ENCODE results near the gene PML.
A peak's percentile ranks its signal among the peaks of the same experiment; 100 is the strongest.
"Not testable (repeated sequence)": the region's sequence is repeated elsewhere in the genome, so short reads cannot be mapped to it uniquely, and the experiment has no call there.

PML gene

DNA sequence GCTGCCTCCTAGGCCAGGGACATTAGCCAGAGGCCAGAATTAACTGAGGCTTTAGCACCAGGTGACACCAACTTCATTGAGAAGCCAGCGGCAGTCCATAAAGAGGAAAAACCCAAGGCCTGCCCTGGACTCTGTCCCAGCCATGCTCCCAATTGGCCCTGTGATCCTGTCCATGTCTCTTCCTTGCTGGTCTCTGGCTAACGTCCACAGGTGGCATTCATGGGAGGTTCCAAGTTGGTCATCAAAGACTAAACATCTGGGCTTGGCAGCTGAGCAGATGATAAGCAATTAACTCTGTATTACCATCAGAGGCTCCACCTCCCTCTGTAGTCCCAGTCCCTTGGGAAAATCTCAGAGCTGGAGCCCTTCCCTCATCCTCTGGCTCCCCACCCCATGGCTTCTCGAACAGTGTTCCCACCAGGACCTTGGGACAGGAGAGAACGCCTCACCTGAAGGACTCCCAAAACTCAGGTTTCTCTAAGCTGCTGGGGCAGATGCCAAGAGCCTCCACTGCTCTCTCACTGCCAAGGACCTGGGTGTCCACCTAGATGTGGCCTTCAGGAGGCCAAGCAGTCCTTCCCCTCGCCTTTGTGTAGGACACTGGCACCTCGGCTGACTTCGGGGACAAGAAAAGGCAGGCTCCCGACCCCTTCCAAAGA is 47.4 kb downstream of the PML start:
- DNase-seq = no peak

DNA sequence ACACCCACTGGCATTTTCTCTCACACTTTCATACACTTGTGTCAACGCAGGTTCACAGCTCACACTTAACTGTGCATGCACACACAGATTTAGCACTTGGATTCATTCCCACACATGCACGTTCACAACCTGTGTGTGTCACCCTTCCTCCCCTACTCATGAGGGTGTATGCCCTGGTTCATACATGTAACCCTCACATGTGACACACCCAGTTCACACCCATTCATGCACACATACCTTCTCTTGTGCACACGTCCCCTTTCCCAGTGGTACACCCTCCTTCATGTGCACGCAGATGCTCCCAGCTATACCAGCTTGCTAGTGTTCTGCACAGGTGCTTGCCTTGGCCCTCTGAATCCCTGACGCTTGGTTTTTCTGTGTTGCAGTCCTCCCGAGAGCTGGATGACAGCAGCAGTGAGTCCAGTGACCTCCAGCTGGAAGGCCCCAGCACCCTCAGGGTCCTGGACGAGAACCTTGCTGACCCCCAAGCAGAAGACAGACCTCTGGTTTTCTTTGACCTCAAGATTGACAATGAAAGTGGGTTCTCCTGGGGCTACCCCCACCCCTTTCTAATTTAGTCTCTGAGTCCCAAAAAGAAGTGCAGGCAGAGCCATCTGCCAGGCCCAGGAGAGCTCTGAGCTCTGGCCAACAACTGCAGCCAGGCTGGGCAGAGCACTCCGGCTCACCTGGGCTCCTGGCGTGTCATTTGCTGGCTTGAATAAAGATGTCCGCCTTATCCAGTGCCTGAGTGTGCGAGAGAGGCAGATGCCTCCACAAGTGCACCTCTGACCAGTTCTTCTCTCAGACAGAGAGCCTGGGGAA is 48.3 kb downstream of the PML start:
- no peak for DNase-seq

DNA sequence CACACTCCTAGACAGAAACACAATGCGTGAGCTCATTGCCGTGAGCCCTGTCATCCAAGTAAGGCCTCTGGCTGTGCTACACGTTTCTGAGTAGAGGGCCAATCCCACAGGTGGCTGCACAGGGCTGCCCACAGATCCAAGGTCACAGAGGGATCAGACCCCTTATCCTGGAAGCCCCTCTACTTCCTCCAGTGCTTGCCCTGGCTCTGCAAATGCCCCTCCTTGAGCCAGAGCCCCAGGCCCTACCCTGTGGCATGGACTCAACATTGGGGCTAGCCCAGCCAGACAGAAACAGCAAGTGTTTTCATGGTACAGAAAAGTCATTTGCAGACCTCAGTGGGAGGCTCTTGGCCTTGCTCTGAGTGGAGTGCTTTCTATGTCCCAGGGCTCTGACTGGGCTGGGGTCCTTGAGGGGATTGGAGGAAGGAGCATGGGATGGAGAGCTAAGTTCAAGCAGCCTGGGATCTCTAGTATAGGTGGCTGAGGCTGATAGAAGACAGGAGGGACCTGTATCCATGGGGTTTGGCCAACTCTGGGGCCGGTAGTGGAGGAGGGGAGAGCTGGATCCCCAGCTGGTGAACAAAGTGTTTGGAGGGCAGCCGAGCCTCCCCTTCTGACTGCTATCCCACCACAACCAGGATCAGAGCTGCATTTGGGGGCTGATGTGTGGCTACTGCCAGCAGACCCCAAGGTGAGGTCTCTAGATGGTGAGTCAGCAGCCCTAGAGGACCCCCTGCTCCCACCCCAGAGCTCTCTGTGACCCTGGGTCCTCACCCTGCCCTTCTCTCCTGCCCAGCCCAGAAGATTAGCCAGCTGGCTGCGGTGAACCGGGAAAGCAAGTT is 49.1 kb downstream of the PML start:
- DNase-seq = no peak

DNA sequence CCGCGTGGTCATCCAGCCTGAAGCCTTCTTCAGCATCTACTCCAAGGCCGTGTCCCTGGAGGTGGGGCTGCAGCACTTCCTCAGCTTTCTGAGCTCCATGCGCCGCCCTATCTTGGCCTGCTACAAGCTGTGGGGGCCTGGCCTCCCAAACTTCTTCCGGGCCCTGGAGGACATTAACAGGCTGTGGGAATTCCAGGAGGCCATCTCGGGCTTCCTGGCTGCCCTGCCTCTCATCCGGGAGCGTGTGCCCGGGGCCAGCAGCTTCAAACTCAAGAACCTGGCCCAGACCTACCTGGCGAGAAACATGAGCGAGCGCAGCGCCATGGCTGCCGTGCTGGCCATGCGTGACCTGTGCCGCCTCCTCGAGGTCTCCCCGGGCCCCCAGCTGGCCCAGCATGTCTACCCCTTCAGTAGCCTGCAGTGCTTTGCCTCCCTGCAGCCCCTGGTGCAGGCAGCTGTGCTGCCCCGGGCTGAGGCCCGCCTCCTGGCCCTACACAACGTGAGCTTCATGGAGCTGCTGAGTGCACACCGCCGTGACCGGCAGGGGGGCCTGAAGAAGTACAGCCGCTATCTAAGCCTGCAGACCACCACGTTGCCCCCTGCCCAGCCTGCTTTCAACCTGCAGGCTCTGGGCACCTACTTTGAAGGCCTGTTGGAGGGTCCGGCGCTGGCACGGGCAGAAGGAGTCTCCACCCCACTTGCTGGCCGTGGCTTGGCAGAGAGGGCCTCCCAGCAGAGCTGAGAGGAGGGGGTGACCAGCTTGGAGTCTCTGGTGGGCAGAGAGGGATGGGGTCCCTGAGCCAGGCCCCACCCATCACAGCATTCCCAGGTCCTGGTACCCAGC is 50.0 kb downstream of the PML start:
- no peak for DNase-seq

DNA sequence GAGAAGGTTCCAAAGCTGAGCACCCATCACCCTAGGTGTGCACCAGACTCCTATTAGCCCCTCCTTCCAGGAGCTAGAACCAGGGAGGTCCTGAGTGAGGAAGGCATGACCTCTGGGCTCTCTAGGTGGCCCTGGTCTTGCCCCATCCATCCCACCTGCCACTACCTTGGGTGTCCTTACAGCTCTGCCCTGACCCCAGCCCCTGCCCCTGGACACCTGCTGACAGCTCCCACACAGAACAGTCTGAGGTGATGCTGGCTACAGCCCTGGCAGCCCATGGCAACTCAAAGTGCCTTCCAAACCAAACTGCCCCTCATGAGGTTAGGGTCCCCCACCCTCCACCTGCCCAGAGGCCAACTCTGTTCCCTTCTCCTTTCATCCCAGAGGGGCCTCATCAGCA is 50.7 kb downstream of the PML start:
- DNase-seq = no peak

DNA sequence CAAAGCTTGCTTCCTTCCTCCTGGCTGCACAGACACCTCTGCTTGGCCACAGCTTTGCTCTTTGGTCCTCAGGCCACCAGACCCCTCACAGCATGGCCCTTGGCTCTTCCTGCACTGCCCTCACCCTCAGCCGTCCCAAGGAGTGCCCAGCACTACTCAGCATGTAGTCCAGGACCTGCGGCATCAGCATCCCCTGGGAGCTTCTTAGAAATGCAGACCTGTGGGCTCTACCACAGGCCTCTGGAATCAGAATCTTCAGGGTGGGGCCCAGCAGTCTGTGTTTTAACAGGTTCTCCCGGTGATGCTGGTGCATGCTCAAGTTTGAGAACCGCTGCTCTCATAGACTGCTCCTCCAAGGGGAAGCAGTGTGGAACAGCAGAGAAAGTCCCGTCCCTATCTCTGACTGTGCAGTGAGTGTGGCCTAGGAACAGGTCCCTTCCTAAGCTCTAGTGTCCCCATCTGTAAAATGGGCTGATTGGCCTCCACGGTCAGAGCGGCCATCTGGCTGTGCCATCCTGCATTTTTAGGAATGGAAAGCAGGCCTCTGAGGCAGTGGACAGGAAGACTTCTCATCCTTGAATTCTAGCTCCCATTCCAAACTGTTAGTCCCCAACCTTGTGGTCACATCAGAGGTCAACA is 51.2 kb downstream of the PML start:
- no peak for DNase-seq

DNA sequence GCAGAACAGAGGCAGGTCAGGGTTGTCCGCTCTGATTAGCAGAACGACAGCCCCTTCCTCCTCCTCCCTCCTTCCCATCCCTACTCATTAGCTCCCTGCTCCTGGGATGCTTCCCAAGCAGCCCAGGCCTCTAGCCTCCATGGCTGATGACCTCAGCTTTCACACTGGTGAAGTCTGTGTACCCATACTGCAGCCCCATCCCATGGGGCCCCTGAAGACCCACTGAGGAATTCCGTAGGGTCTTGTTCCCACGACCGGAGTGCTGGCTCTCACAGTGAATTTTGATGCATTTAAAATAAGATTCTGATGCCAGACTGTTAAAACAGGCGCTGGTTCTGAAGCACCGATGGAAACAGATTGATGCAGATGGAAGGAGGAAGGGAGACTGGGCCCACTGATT is 51.8 kb downstream of the PML start:
- no peak for DNase-seq

DNA sequence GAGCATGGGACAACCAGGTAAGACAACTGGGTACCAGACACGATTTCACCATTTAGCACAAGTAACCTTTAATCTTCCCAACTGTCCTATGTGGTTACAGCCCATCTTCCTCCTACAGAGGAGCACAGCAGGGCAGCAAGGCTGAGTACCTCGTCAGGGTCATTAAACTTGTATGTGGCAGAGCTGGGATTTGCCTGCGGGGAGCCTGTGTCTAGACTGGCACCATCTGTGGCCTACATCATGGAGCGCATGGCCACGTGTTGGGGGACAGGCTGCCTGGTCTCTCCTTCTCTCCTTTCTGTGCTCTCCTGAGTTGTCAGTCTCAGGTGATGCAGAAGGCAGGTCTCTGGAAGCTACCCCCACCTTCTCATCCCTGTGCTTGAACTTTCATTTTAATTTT is 55.6 kb downstream of the PML start:
- DNase-seq = no peak

DNA sequence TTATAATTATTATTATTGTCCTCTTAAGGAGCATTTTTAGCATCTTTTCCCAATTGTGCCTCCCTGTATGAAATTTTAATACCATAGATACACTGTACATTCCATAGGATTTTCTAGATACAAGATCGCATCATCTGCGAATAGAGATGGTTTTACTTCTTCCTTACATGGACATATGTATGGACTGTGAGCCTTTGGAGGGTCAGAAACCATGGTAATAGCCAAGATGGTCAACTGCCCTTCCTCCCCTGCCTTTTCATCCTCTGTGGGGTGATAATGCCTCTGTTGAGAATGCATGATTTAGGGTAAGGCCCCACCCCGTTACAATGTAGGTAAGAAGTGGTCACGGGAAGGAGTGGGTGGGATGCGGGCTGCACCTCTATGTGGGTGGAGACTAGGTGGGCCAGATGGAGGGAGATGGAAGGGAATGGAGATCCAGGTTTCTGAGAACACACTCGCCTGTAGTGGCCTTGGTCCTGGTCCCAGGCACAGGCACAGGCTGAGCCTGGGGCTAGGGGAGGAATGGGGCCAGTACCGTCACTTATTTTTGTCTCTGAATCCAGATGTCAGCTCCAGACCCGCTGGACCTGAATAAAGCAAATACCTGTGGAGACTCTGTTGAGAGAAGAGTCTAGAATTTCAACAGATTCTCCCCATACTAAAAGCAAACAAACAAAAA is 56.2 kb downstream of the PML start:
- DNase-seq = no peak

DNA sequence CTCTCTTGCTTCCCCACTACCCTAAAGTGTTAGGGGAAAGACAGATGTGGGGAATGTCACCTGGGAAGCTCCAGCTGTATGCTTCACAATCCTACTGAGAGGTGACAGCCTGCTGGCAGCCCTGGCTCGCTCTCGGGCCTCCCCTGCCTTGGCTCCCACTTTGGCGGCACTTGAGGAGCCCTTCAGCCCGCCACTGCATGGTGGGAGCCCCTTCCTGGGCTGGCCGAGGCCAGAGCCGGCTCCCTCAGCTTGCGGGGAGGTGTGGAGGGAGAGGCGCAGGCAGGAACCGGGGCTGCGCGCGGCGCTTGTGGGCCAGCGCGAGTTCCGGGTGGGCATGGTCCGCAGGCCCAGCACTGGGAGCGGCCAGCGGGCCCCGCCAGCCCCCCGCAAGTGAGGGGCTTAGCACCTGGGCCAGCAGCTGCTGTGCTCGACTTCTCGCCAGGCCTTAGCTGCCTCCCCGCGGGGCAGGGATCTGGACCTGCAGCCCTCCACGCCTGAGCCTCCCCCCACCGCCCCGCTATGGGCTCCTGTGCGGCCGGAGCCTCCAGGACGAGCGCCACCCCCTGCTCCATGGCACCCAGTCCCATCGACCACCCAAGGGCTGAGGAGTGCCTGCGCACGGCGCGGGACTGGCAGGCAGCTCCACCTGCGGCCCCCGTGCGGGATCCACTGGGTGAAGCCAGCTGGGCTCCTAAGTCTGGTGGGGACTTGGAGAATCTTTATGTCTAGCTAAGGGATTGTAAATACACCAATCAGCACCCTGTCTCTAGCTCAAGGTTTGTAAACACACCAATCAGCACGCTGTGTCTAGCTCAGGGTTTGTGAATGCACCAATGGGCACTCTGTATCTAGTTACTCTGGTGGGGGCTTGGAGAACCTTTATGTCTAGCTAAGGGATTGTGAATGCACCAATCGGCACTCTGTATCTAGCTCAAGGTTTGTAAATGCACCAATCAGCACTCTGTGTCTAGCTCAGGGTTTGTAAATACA is 58.0 kb downstream of the PML start:
- not testable (repeated sequence) for DNase-seq

DNA sequence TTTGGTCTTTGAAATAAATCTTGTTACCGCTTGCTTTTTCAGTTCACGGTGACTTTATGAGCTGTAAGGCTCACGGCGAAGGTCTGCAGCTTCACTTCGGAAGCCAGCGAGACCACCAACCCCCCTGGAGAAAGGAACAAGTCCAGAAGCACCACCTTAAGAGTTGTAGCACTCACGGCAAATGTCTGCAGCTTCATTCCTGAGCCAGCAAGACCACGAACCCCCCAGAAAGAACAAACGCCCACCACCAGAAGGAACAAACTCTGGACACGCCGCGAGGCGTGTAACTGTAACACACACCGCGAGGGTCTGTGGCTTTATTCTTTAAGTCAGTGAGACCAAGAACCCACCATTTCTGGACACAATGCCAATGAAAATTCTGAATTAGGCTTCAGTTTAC is 59.0 kb downstream of the PML start:
- no peak for DNase-seq

DNA sequence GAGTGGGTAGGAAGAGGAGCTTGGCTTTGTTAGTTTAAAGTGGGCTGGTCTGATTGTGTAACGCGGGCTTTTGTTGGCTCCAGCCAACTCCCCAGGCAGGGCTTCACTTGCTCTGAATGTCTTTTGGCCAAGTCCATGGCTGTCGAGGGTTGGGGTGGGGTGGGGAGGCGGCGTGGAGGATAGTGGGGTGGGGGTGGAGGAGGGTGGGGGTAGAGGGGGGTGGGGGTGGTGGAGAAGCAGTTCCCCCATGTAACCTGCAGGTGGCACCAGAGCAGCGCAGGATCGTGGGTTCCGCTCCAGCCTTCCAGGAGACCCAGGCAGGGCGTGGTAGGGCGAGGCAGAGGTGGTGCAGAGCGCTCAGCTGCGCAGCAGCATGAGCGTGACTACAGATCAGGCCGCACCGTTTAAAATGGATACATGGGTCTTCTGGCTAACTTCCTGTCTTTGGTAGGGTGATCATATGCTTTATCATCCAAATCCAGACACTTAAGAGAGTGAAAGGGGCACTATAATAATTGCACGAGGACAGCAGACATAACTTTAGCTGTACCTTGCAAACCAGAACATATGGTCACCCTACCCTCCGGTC is 59.5 kb downstream of the PML start:
- peak; percentile 79 for DNase-seq

DNA sequence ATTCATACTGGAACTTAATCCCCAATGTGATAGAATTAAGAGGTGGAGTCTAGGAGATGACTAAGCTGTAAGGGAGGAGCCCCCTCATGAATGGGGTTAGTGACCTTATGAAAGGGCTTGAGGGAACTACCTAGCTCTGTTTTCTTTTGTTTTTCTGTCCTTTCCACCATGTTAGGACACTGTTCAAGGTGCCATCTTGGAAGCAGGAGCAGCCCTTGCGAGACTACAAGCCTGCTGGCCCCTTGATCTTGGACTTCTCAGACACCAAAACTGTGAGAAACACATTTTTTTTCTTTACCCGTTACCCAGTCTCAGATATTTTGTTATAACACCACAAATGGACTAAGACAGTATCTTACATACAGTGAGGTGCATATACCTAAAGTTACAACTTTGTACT is 61.3 kb downstream of the PML start:
- no peak for DNase-seq

DNA sequence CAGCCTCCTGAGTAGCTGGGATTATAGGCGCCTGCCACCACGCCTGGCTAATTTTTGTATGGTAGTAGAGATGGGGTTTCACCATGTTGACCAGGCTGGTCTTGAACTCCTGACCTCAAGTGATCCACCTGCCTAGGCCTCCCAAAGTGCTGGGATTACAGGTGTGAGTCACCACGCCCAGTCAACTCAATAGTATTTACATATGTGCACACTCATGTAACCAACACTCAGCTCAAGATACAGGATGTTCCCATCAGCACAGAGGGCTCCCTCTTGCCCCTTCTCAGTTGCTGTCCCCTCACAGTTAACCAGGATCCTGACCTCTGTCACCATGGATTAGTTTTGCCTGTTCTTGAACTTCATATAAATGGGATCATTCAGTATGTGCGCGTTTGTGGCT is 61.8 kb downstream of the PML start:
- DNase-seq = peak; percentile 37

DNA sequence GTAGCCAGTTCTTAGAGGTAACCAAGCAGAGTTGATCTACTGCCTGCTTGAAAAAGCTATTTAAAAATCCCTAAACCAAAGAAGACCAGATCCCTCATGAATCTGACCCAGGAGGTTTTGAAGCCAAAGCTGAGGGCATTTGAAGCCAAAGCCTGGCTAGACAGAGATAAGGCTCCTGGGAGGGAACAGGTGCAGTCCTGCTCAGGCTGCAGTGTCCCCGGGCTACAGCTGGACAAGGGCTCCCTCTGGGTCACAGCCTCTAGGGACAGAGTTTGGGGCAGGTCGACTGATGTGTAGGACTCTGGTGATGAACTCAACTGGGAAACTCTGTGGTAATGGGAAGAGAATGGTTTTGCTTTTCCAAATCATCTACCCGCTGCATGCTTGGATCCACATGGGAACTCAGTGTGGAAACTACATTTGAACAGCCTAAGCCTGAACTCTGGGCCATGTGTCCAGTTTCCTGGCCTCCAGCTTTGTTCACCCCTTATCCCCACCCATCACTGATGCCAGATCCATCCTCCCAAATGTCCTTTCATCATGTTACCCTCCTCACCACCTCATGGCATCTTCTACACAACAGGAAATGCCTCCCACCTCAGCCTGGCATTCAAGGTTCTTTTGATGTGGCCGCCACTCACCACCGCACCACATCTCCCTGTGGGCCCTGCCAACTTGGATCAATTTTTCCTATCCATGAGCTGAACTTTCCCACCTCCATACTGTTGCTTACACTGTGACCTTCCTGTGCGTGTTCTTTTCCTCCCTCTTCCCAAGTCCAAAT is 64.7 kb downstream of the PML start:
- DNase-seq = not testable (repeated sequence)

DNA sequence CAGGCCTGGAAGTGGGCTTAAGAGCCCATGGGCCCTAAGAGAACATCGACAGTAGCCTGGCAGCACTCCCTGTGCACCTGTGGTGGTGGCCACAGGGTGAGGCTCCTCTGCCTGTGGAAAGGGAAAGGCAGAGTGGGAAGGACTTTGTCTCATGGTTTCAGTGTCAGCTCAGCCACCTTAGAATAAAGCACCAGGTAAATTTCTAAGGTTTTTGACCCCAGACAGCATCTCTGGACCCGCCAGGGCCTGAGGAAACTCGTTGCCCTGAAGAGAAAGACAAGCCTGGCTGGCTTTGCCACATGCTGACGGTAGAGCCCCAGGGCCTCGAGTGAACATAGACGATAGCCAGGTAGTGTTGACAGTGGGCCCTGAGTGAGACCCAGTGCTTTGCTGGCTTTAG is 65.7 kb downstream of the PML start:
- no peak for DNase-seq

DNA sequence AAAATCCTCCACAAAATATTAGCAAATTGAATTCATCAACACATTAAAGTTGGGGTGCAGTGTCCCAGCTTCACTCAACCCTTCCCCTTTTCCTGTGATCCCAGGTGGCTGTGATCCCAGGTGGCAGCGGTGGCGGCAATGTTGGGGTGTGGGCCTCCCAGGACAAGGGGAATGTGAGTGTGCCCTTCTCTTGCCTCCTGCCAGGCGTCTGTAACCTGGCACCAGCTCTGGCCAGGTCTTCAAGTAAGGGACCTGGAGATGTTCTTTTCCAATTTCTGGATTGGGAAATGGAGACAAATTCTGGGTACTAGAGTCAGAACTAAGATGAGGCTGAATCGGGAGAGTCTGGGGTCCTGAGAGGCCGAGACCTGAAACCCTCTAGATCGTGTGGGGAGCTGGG is 67.7 kb downstream of the PML start:
- DNase-seq = no peak

DNA sequence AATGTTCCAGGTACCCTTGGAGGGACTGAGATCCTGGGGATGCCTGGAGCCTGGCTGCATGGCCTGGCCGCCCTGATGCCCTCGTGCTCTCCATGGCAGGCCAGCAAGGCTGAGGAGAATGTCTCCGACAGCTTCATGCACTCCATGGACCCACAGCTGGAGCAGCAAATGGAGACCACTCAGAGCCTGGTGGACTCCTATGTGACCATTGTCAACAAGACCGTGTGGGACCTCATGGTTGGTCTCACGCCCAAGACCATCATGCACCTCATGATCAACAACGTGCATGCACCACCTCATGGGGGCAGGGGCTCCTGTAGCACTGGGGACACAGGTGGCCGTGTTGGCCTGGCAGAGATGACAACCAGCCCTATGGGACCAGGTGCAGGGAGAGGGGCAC is 68.2 kb downstream of the PML start:
- DNase-seq = no peak

Measured in stimulated activated CD4-positive, alpha-beta T cell treated with anti-CD3 and anti-CD28 coated beads, Interleukin-1b, Interleukin-23, amount 100 ng/mL, for 48 hours (primary cell).